Subcutaneous abdominal adipose tissue (tissue), 5 donors: ENCODE results near the gene SLC11A2.
A peak's percentile ranks its signal among the peaks of the same experiment; 100 is the strongest.

Source experiments
- H3K27ac ChIP-seq: one replicate; pipeline ENCODE4 v1.7.0; 2013; ENCODE audit warnings: low read depth, mild to moderate bottlenecking, inconsistent platforms, low read length, moderate library complexity
- H3K27me3 ChIP-seq, 5 donors: one replicate each; pipeline ENCODE4 v1.7.0; 2013; ENCODE audit warnings: low read length in 5 of 5, inconsistent platforms in 1 of 5; ENCODE audit not compliant: control insufficient read depth in 5 of 5, insufficient read depth in 4 of 5
- H3K36me3 ChIP-seq, 5 donors: one replicate each; pipeline ENCODE4 v1.7.0; 2013; ENCODE audit warnings: low read length in 5 of 5; ENCODE audit not compliant: control insufficient read depth in 5 of 5, insufficient read depth in 5 of 5
- H3K4me1 ChIP-seq, 5 donors: one replicate each; pipeline ENCODE4 v1.7.0; 2013; ENCODE audit warnings: low read length in 5 of 5, mild to moderate bottlenecking in 3 of 5, moderate library complexity in 1 of 5; ENCODE audit not compliant: control insufficient read depth in 5 of 5, insufficient read depth in 5 of 5
- H3K4me3 ChIP-seq, 5 donors: one replicate each; pipeline ENCODE4 v1.7.0; 2013; ENCODE audit warnings: low read length in 5 of 5, low read depth in 1 of 5
- H3K9ac ChIP-seq, 5 donors: one replicate each; pipeline ENCODE4 v1.7.0; 2013; ENCODE audit warnings: low read length in 5 of 5, mild to moderate bottlenecking in 4 of 5, moderate library complexity in 3 of 5
- H3K9me3 ChIP-seq, 5 donors: one replicate each; pipeline ENCODE4 v1.7.0; 2013; ENCODE audit warnings: low read length in 5 of 5; ENCODE audit not compliant: control insufficient read depth in 5 of 5
- donor health status: healthy.
- donor health status: healthy.
- donor health status: healthy.
- donor health status: healthy.
- donor health status: healthy.

The SLC11A2 gene

GRCh38 chr12:51028126-51028812 is 2.1 kb upstream of the SLC11A2 start:
- no peaks in the 10 kb centered on the region for H3K9me3 ChIP-seq
- peaks cover 0 to 36% (median 29%) of the 10 kb centered on the region in 5 donors for H3K4me1 ChIP-seq
- peak overlapping the region in 2 of 5 donors; percentile 33 to 56 for H3K9ac ChIP-seq
- no peaks in the 10 kb centered on the region for H3K36me3 ChIP-seq
- peak overlapping the region; percentile 35 to 76 (median 41) for H3K4me3 ChIP-seq
- no peaks in the 10 kb centered on the region for H3K27me3 ChIP-seq
- peak overlapping the region; percentile 69 for H3K27ac ChIP-seq

GRCh38 chr12:51027342-51027835 is 1.2 kb upstream of the SLC11A2 start:
- H3K9me3 ChIP-seq = no peaks in the 10 kb centered on the region
- H3K9ac ChIP-seq = no peak overlapping the region
- no peaks in the 10 kb centered on the region for H3K27me3 ChIP-seq
- no peak overlapping the region for H3K4me3 ChIP-seq
- H3K27ac ChIP-seq = no peak overlapping the region
- H3K36me3 ChIP-seq = no peaks in the 10 kb centered on the region
- H3K4me1 ChIP-seq = peaks cover 0 to 40% (median 29%) of the 10 kb centered on the region in 5 donors

GRCh38 chr12:51025338-51025835 is 797 bp downstream of the SLC11A2 start:
- Histone ChIP-seq H3K27ac (peak overlapping the region; percentile 98), H3K27me3 (no peaks in the 10 kb centered on the region), H3K9me3 (no peaks in the 10 kb centered on the region), H3K9ac (peak overlapping the region; percentile 73 to 92 (median 89)), H3K4me1 (peaks cover 0 to 40% (median 29%) of the 10 kb centered on the region in 5 donors), H3K36me3 (no peaks in the 10 kb centered on the region), H3K4me3 (peak overlapping the region; percentile 62 to 89 (median 84))

GRCh38 chr12:51023625-51024382 is 2.4 kb downstream of the SLC11A2 start:
- Histone ChIP-seq H3K27ac (peak overlapping the region; percentile 98), H3K4me3 (peak overlapping the region in 4 of 5 donors; percentile 36 to 80 (median 44)), H3K9ac (peak overlapping the region; percentile 56 to 92 (median 74)), H3K36me3 (no peaks in the 10 kb centered on the region), H3K4me1 (peaks cover 0 to 37% (median 27%) of the 10 kb centered on the region in 5 donors), H3K9me3 (no peaks in the 10 kb centered on the region), H3K27me3 (no peaks in the 10 kb centered on the region)

GRCh38 chr12:51021694-51022093 is 4.5 kb downstream of the SLC11A2 start:
- no peaks in the 10 kb centered on the region for H3K27me3 ChIP-seq
- no peaks in the 10 kb centered on the region for H3K36me3 ChIP-seq
- H3K4me3 ChIP-seq = no peak overlapping the region
- H3K27ac ChIP-seq = no peak overlapping the region
- H3K4me1 ChIP-seq = peaks cover 0 to 29% (median 23%) of the 10 kb centered on the region in 5 donors
- H3K9ac ChIP-seq = no peak overlapping the region
- no peaks in the 10 kb centered on the region for H3K9me3 ChIP-seq

GRCh38 chr12:51020448-51021182 is 5.6 kb downstream of the SLC11A2 start:
- Histone ChIP-seq H3K4me3 (no peak overlapping the region), H3K27ac (no peak overlapping the region), H3K27me3 (no peaks in the 10 kb centered on the region), H3K9me3 (no peaks in the 10 kb centered on the region), H3K9ac (no peak overlapping the region), H3K36me3 (no peaks in the 10 kb centered on the region), H3K4me1 (peaks cover 0 to 20% (median 17%) of the 10 kb centered on the region in 5 donors)

- no peak overlapping the region for H3K9ac ChIP-seq
- no peaks in the 10 kb centered on the region for H3K27me3 ChIP-seq
- H3K4me3 ChIP-seq = no peak overlapping the region
- H3K36me3 ChIP-seq = no peaks in the 10 kb centered on the region
- H3K9me3 ChIP-seq = no peaks in the 10 kb centered on the region
- H3K27ac ChIP-seq = no peak overlapping the region
- H3K4me1 ChIP-seq = peaks cover 0 to 13% (median 11%) of the 10 kb centered on the region in 5 donors
Measured at GRCh38 chr12:51019927-51020326, 6.3 kb downstream of the SLC11A2 start.

GRCh38 chr12:51018956-51019355 is 7.2 kb downstream of the SLC11A2 start:
- Histone ChIP-seq H3K9me3 (no peaks in the 10 kb centered on the region), H3K4me3 (no peak overlapping the region), H3K27me3 (no peaks in the 10 kb centered on the region), H3K36me3 (no peaks in the 10 kb centered on the region), H3K4me1 (peaks cover 0 to 8% (median 5%) of the 10 kb centered on the region in 5 donors), H3K9ac (no peak overlapping the region), H3K27ac (no peak overlapping the region)

- H3K27ac ChIP-seq = no peak overlapping the region
Measured at GRCh38 chr12:51017452-51017851, 8.7 kb downstream of the SLC11A2 start.

More at GRCh38 chr12:51017452-51017851, 8.7 kb downstream of the SLC11A2 start:
- Histone ChIP-seq H3K4me1 (peaks cover 0 to 7% (median 0%) of the 10 kb centered on the region in 5 donors), H3K27me3 (no peaks in the 10 kb centered on the region), H3K9me3 (no peaks in the 10 kb centered on the region), H3K4me3 (no peak overlapping the region), H3K36me3 (no peaks in the 10 kb centered on the region), H3K9ac (no peak overlapping the region)
